Breast epithelium (tissue), 3 donors: Measurements from ENCODE around the gene ELOVL2.

ENCODE experiments used
- POLR2A ChIP-seq: fragments of 450-650 bp; IDR thresholded peaks from one replicate; pipeline ENCODE4 v1.6.1; 2016; ENCODE audit warnings: antibody characterized with exemption, mild to moderate bottlenecking, moderate library complexity
- POLR2AphosphoS5 ChIP-seq, 3 donors: sonication (generic); formaldehyde crosslinking; IDR thresholded peaks; one replicate each; pipeline ENCODE4 v1.6.1; 2017; ENCODE audit warnings: antibody characterized with exemption in 3 of 3
- TF ChIP-seq, protein P1 (sequence below), 3 donors: fragments of 450-650 bp; IDR thresholded peaks; one replicate each; pipeline ENCODE4 v1.5.1; 2016 to 2017; ENCODE audit warnings: antibody characterized with exemption in 3 of 3, mild to moderate bottlenecking in 3 of 3, moderate library complexity in 3 of 3

DNA sequence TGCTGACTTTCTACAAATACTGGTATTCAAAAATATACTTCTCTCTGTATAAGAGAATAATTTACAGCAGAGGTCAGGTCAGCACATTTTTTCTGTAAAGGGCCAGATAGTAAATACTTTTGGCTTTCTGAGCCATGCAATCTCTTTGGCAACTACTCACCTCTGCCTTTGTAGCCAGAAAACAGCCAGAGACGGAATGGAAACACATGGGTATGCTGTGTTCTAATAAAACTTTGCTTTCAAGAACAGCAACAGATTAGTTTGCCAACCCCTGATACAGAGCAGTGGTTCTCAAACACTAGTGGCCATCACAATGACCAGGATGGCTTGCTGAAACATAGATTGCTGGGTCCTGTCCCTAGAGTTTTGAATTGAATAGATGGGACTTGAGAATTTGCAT is 111.0 kb downstream of the ELOVL2 start:
- TF ChIP-seq, protein P1, sequence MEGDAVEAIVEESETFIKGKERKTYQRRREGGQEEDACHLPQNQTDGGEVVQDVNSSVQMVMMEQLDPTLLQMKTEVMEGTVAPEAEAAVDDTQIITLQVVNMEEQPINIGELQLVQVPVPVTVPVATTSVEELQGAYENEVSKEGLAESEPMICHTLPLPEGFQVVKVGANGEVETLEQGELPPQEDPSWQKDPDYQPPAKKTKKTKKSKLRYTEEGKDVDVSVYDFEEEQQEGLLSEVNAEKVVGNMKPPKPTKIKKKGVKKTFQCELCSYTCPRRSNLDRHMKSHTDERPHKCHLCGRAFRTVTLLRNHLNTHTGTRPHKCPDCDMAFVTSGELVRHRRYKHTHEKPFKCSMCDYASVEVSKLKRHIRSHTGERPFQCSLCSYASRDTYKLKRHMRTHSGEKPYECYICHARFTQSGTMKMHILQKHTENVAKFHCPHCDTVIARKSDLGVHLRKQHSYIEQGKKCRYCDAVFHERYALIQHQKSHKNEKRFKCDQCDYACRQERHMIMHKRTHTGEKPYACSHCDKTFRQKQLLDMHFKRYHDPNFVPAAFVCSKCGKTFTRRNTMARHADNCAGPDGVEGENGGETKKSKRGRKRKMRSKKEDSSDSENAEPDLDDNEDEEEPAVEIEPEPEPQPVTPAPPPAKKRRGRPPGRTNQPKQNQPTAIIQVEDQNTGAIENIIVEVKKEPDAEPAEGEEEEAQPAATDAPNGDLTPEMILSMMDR (IDR thresholded peaks at IDR 0.05): no peak
- no peak for TF ChIP-seq POLR2A
- TF ChIP-seq POLR2AphosphoS5 (IDR thresholded peaks at IDR 0.05): no peak
